Fibroblast of lung (primary cell): Measurements from ENCODE around the gene IARS1. TPM values are rescaled to one million over a fixed set of nuclear protein-coding genes. Genes with fewer than 3 reads are reported as not detected.
A peak's percentile ranks its signal among the peaks of the same experiment; 100 is the strongest.

Experiments
- DNase-seq, 2 donors: peaks; one replicate each; pipeline versions ENCODE4 v3.0.0 to v3.0.0-alpha.2; 2010; ENCODE audit warnings: low read depth in 2 of 2
- H2AFZ ChIP-seq: 2 replicates; pipeline ENCODE4 v1.5.1; 2012; ENCODE audit warnings: low read length, control low read depth, inconsistent platforms
- H3K27ac ChIP-seq: 2 replicates; pipeline ENCODE4 v1.5.1; 2011; ENCODE audit warnings: low read length, control low read depth; ENCODE audit not compliant: insufficient read depth
- H3K27me3 ChIP-seq: 2 replicates; pipeline ENCODE4 v1.5.1; 2011; ENCODE audit warnings: mild to moderate bottlenecking, low read length; ENCODE audit not compliant: control insufficient read depth, insufficient read depth
- H3K36me3 ChIP-seq: 2 replicates; pipeline ENCODE4 v1.5.1; 2011; ENCODE audit warnings: low read length; ENCODE audit not compliant: control insufficient read depth, insufficient read depth
- H3K4me1 ChIP-seq: 2 replicates; pipeline ENCODE4 v1.5.1; 2011; ENCODE audit warnings: low read length; ENCODE audit not compliant: control insufficient read depth, insufficient read depth; ENCODE audit errors: extremely low read depth
- H3K4me2 ChIP-seq: 2 replicates; pipeline ENCODE4 v1.5.1; 2011; ENCODE audit warnings: low read length, control low read depth; ENCODE audit not compliant: insufficient read depth; ENCODE audit errors: extremely low read depth
- H3K4me3 ChIP-seq, 4 experiments: fragments of 200-600 bp in 1 of 4; sonication (generic) in 1 of 4; replicated peaks in 1 of 4; 2 replicates each; pipeline ENCODE4 v1.5.1; 2011 to 2016; ENCODE audit warnings: low read length in 4 of 4, low read depth in 3 of 4, mild to moderate bottlenecking in 3 of 4, control low read depth in 2 of 4, inconsistent platforms in 1 of 4, mixed read lengths in 1 of 4; ENCODE audit not compliant: insufficient read depth in 1 of 4; ENCODE audit errors: control extremely low read depth in 1 of 4
- H3K79me2 ChIP-seq: 2 replicates; pipeline ENCODE4 v1.5.1; 2012; ENCODE audit warnings: mild to moderate bottlenecking, low read length, inconsistent platforms; ENCODE audit not compliant: control insufficient read depth, insufficient read depth
- H3K9ac ChIP-seq: 2 replicates; pipeline ENCODE4 v1.5.1; 2011; ENCODE audit warnings: mild to moderate bottlenecking, low read length, control low read depth; ENCODE audit not compliant: insufficient read depth
- H3K9me3 ChIP-seq: 2 replicates; pipeline ENCODE4 v1.5.1; 2012; ENCODE audit warnings: low read depth, low read length; ENCODE audit not compliant: control insufficient read depth, insufficient read depth
- H4K20me1 ChIP-seq: 2 replicates; pipeline ENCODE4 v1.5.1; 2011; ENCODE audit warnings: low read length; ENCODE audit not compliant: control insufficient read depth, insufficient read depth; ENCODE audit errors: extremely low read depth
- EZH2 ChIP-seq: IDR thresholded peaks from 2 replicates; pipeline ENCODE4 v1.5.1; 2012; ENCODE audit warnings: low read length, control low read depth, mild to moderate bottlenecking; ENCODE audit errors: missing control alignments
- polyA plus RNA-seq, 2 donors: library from polyadenylated mRNA; depleted of rRNA in 1 of 2; stranded (reverse) in 1 of 2; unstranded in 1 of 2; fragments of >200 nt; gene quantifications; 2 replicates each; pipeline ENCODE4 v1.2.1, GENCODE V29; 2011 to 2012; ENCODE audit warnings: missing spikeins in 1 of 2
- total RNA-seq: library from RNA; depleted of rRNA; stranded (reverse); fragments of >200 nt; gene quantifications from 2 replicates; pipeline ENCODE4 v1.2.1, GENCODE V29; 2014
- TF ChIP-seq, protein P1 (sequence below), 2 donors: IDR thresholded peaks in 1 of 2; conservative IDR thresholded peaks in 1 of 2; 1 replicate in 1 of 2; 2 replicates in 1 of 2; pipeline ENCODE4 v1.5.1; 2011 to 2012; ENCODE audit warnings: low read length in 2 of 2, control low read depth in 1 of 2, inconsistent platforms in 1 of 2, low read depth in 1 of 2, mild to moderate bottlenecking in 1 of 2

The IARS1 gene
- total and polyA plus RNA-seq, 2 donors (not counting 1 experiment from before 2014, with no cell fraction given): 88.4 to 595 TPM

GRCh38 chr9:92276331-92277032 lies 17.0 kb downstream of the IARS1 start:
- H3K27me3 ChIP-seq: no peaks in the 10 kb centered on the region
- no peak overlapping the region for H3K9ac ChIP-seq
- no peak overlapping the region for H2AFZ ChIP-seq
- H3K9me3 ChIP-seq: no peaks in the 10 kb centered on the region
- H3K4me3 ChIP-seq: no peak overlapping the region
- H3K4me2 ChIP-seq: no peak overlapping the region
- peaks cover 18% of the 10 kb centered on the region for H3K36me3 ChIP-seq
- peaks cover 4% of the 10 kb centered on the region for H3K4me1 ChIP-seq
- H3K79me2 ChIP-seq: no peaks in the 10 kb centered on the region
- TF ChIP-seq EZH2: no peak
- TF ChIP-seq, protein P1, sequence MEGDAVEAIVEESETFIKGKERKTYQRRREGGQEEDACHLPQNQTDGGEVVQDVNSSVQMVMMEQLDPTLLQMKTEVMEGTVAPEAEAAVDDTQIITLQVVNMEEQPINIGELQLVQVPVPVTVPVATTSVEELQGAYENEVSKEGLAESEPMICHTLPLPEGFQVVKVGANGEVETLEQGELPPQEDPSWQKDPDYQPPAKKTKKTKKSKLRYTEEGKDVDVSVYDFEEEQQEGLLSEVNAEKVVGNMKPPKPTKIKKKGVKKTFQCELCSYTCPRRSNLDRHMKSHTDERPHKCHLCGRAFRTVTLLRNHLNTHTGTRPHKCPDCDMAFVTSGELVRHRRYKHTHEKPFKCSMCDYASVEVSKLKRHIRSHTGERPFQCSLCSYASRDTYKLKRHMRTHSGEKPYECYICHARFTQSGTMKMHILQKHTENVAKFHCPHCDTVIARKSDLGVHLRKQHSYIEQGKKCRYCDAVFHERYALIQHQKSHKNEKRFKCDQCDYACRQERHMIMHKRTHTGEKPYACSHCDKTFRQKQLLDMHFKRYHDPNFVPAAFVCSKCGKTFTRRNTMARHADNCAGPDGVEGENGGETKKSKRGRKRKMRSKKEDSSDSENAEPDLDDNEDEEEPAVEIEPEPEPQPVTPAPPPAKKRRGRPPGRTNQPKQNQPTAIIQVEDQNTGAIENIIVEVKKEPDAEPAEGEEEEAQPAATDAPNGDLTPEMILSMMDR (conservative IDR thresholded peaks at IDR 0.05 in 1 of 2, IDR thresholded peaks at IDR 0.05 in 1 of 2; ENCODE audit: low read depth in 1 of 2, low read length in 2 of 2): no peak
- peak in 1 of 2 donors; percentile 16 for DNase-seq
- no peaks in the 10 kb centered on the region for H4K20me1 ChIP-seq
- H3K27ac ChIP-seq: no peak overlapping the region

- H4K20me1 ChIP-seq: no peaks in the 10 kb centered on the region
- peaks cover 19% of the 10 kb centered on the region for H3K36me3 ChIP-seq
- no peak overlapping the region for H3K4me2 ChIP-seq
- no peak for DNase-seq
- peaks cover 4% of the 10 kb centered on the region for H3K4me1 ChIP-seq
- no peak overlapping the region for H3K27ac ChIP-seq
- H2AFZ ChIP-seq: no peak overlapping the region
- TF ChIP-seq, protein P1 (conservative IDR thresholded peaks at IDR 0.05 in 1 of 2, IDR thresholded peaks at IDR 0.05 in 1 of 2; ENCODE audit: low read depth in 1 of 2, low read length in 2 of 2): no peak
- no peak for TF ChIP-seq EZH2
- no peaks in the 10 kb centered on the region for H3K79me2 ChIP-seq
- no peaks in the 10 kb centered on the region for H3K27me3 ChIP-seq
- no peaks in the 10 kb centered on the region for H3K9me3 ChIP-seq
- no peak overlapping the region for H3K9ac ChIP-seq
- no peak overlapping the region for H3K4me3 ChIP-seq
Measured at GRCh38 chr9:92275541-92275940, 18.0 kb downstream of the IARS1 start.

DNA sequence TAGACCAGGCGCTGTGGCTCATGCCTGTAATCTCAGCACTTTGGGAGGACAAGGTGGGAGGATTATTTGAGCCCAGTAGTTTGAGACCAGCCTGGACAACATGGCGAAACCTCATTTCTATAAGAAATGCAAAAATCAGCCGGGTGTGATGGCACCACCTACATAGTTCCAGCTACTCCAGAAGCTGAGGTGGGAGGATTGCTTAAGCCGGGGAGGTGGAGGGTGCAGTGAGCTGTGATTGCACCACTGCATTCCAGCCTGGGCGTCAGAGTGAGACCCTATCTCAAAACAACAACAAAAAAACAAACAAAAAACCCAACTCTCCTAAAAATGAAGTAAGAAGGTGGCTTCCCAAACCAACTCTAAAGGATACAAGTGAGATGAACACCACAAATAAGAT lies 23.0 kb downstream of the IARS1 start:
- Histone ChIP-seq H3K36me3 (peaks cover 26% of the 10 kb centered on the region), H2AFZ (no peak overlapping the region), H3K4me3 (no peak overlapping the region), H3K9me3 (no peaks in the 10 kb centered on the region), H3K4me2 (no peak overlapping the region), H4K20me1 (no peaks in the 10 kb centered on the region), H3K9ac (no peak overlapping the region), H3K27me3 (no peaks in the 10 kb centered on the region), H3K27ac (no peak overlapping the region), H3K4me1 (no peaks in the 10 kb centered on the region), H3K79me2 (no peaks in the 10 kb centered on the region)
- TF ChIP-seq, protein P1 (conservative IDR thresholded peaks at IDR 0.05 in 1 of 2, IDR thresholded peaks at IDR 0.05 in 1 of 2; ENCODE audit: low read depth in 1 of 2, low read length in 2 of 2): no peak
- TF ChIP-seq EZH2: no peak
- no peak for DNase-seq
